ENCODE measurements around the gene PLA2G3.

DNA sequence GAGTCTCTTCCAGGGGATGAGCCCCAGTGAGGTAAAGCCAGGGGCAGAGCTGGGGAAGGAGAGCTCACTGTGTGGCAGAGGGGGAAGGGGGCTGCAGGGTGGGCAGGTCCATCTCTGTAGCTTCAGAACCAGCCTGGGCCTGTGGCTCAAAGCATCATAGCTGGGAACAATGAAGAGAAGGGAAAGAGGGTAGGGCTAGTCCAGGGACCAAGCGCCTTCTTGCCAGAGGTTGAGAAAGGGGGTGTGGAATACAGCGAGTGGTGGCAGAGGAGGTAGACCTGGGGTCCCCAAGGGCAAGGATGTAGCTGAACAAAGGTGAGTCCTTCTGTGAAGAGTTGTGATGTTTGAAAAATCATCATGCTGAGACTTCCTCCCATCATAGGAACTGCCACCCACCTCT, 1.2 kb upstream of the PLA2G3 start:
- TF ChIP-seq POLR2A (IDR thresholded peaks at IDR 0.05) (no peak), CTCF (IDR thresholded peaks at IDR 0.05) (no peak)

Data from ovary (tissue), 3 donors.